ENCODE results near the gene SLC45A3. TPM values are rescaled to one million over a fixed set of nuclear protein-coding genes. Genes with fewer than 3 reads are reported as not detected.
"Not testable (repeated sequence)": the region's sequence is repeated elsewhere in the genome, so short reads cannot be mapped to it uniquely, and the experiment has no call there.

SLC45A3 gene, protein sequence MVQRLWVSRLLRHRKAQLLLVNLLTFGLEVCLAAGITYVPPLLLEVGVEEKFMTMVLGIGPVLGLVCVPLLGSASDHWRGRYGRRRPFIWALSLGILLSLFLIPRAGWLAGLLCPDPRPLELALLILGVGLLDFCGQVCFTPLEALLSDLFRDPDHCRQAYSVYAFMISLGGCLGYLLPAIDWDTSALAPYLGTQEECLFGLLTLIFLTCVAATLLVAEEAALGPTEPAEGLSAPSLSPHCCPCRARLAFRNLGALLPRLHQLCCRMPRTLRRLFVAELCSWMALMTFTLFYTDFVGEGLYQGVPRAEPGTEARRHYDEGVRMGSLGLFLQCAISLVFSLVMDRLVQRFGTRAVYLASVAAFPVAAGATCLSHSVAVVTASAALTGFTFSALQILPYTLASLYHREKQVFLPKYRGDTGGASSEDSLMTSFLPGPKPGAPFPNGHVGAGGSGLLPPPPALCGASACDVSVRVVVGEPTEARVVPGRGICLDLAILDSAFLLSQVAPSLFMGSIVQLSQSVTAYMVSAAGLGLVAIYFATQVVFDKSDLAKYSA
- 1.8 TPM for total RNA-seq
- long read RNA-seq, partial matches to known transcripts, result 2 of 4 reads
- long read RNA-seq, other reads (novel, unspliced or antisense), result 2 of 4 reads

DNA sequence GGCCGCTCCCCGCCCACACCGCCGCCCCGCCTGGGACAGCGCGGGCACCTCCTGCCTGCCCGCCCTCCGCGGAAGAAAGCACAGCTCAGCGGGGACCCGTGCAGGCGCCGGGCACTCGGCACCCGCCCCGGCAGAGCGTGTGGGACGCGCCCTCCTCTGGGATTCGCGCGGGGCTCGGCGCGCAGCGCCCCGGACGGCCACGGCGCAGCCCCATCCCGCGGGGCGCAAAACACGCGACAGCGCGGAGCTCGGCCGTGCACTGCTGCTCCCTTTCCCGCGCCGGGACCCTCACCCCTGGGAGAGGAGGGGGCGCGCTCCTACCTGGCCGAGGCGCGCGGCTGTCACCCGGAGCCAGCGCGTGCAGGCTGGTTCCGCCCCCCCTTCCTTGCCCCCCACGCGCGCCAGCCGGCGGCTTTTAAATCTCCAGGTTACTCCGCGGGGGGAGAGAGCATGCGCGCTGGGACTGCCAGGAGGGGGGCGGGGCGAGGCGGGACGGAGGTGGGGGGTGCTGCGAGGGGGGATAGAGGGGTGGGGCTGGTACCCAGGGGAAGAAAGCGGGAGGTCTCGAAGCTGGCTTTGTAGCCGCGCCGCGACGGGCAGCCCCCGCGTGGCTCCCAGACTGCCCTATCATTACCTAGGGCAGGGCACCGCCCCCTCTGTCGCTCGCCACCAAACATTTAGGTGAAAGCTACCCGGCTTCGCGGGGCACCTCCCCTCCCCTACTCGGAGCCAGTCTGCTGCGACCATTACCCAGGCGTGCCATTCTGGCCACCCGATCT lies at the start of gene SLC45A3:
Gene SLC45A3 (minus strand): TSS at position 437 of the 779 bp plus-strand sequence. CDS start 15,853 bp downstream, outside the sequence.
- intact Hi-C loops (cut with DNase I), result no loop called here
- no peak for DNase-seq (ENCODE audit: low spot score)

GRCh38 chr1:205726619-205727125 lies 46.4 kb upstream of the SLC45A3 start:
- DNase-seq (ENCODE audit: low spot score), result no peak
- intact Hi-C loops (cut with DNase I), result no loop called here

DNA sequence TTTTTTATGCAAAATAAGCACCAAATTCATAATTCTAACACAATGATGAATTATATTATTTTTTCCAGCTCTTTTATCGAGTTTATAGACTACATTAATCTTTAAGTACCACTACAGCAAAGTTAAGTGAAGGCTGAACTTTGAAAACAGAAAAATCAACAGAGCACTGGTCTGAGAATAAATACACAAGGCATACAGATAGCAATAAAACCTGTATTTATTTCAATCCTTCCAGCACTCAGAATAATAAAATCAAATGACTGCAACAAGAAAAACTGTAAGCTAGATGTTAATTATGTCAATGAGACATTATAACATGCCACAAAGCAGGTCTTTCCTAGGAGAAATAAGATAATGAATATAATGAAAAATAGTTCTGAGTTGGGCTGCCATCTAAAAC lies 45.2 kb upstream of the SLC45A3 start:
- no peak for DNase-seq (ENCODE audit: low spot score)
- intact Hi-C loops (cut with DNase I), result no loop called here

DNA sequence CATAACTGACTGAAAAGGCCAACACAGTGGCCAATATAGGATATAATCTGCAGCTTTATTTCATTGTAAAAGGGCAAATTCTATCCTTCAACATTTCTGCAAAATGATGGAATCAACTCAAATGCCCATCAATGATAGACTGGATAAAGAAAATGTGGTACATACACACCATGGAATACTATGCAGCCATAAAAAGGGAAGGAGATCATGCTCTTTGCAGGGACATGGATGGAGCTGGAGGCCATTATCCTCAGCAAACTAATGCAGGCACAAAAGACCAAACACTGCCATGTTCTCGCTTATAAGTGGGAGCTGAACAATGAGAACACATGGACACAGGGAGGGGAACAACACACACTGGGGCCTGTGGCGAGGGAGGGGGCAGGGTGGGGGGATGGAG lies 40.4 kb upstream of the SLC45A3 start:
- intact Hi-C loops (cut with DNase I); DNase-seq (ENCODE audit: low spot score): not testable (repeated sequence)

DNA sequence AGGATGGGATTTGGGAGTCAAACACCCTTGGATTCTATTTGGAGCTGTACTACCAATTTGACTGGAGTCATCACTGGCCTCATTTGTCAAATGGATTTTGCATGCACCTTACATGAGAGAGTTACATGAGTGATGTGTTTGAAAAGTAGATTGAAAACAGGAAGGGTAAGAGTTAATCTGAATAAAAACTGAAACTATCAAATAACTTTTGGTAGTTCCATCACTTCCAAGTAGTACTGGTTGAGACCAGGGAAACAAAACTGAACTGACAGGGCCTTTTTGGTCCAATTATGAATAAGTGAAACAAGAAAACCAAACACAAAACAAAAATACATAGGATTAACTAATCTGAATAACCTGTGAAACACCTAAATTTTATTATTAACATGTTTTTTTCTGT lies 39.5 kb upstream of the SLC45A3 start:
- intact Hi-C loops (cut with DNase I), result no loop called here
- no peak for DNase-seq (ENCODE audit: low spot score)

GRCh38 chr1:205719015-205719414 lies 38.7 kb upstream of the SLC45A3 start:
- DNase-seq (ENCODE audit: low spot score), result no peak
- intact Hi-C loops (cut with DNase I), result no loop called here

- intact Hi-C loops (cut with DNase I), result no loop called here
- no peak for DNase-seq (ENCODE audit: low spot score)
These were observed 36.2 kb upstream of the SLC45A3 start for GRCh38 chr1:205716371-205717132.

DNA sequence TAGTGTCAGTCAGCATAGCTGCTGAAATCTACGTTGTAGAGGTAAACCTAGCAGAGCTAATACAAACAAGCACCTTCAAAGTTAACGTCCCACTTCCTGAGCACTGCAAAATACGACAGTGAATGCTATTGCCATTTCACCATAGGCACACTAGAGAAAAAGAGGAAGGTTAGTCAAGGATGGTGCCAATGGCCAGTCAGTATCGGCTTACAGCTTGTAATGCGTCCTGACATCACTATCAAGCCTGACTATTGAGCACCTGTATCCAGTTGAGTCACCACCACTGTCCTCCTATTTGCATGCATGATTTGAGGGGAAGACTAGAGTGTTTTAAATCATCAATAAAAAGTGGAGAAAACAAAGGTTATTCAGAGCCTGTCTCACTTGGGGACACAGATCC lies 35.3 kb upstream of the SLC45A3 start:
- intact Hi-C loops (cut with DNase I), result no loop called here
- DNase-seq (ENCODE audit: low spot score), result no peak

DNA sequence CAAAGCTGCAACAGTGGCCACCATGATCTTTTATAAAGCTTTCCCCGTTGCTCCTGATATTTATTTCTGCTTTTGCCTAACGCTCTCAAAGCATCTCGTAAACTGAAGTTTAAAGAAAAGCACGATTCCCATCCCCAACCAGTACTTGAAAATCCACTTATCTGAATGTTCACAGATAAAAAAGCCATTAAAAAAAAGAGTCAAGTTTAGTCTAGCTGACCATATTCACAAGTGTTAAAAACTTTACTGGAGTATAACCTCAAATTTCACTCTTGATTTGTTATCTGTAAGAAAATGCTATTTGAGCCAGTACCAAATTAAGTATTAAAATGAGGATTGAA lies 34.6 kb upstream of the SLC45A3 start:
- DNase-seq (ENCODE audit: low spot score), result no peak
- intact Hi-C loops (cut with DNase I), result loop anchor here (5.0 kb wide), 2 partner anchors 123 to 188 kb away; no protein-coding TSS in a partner anchor

DNA sequence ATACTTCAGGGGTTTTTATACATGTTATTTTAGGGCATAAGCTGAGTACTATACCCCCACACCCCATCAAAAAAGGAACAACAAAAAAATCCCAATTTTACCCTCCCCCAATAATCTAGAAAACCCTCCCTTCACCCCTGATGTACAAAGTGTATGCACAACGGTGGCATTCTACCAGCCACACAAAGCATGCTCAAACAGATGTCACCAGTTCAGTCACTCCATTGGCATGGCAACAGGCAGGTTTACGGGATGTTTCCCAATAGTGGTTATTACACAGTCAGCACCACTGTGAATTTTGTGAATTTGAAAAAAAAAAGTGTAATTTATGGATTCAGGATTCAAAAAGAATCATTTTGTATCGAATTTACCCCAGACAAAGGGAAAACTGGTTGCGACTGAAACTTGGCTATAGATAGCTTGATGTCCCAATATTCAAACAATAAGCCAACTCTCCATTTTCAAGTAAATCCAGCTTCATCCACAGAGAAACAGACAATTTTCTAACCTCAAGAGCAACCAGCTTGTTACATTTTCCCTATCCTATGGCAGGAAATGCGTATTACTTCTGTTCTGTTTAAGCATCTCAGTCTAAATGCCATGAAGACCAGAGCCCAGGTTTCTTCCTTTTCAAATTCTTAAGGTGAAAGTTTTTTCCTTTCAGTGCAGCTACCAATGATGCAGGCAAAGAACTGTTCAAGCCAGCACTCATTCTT lies 34.0 kb upstream of the SLC45A3 start:
- DNase-seq (ENCODE audit: low spot score), result no peak
- intact Hi-C loops (cut with DNase I), result loop anchor here (5.0 kb wide), 2 partner anchors 122 to 187 kb away; no protein-coding TSS in a partner anchor

DNA sequence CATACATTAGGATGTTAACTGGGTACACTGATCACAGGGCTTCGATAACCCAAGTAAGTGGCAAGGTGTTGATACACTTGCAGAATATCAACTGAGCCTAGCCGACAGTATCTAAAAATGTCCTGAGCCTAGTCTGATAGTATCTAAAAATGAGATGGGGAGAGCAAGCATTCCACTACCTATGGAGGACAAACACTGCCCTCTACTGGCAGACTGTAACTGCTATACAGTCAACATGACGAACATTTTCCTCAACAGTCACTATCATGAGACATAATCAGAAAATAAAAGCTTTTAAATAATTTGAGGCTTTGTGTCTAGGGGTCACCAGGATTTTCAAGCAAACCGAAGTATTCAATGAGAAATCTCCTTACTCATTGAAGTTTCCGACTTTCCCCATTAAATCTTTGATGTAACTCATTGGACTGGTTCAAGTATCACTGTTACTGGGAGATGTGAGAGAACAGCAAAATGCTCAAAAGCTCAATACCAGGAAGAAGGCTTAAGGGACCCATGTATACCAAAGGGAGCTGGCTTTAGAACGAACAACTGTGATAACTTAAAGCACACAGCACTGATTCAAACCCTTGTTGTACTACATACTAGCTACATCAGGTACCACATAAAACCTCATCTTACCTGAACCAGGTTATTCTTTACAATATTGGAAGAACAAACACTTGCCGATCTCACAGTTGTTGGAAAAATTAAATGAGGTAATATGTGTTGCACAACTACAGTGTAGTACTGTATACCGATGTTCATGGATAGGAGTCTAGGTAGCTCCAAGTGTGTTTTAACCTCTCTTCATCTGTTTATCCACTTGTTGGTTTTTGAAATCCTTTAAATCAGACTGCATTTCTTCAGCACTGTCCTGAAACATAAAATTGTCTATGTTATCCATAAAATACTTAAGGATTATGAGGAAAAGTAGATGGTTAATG lies 31.1 kb upstream of the SLC45A3 start:
- DNase-seq (ENCODE audit: low spot score), result no peak
- intact Hi-C loops (cut with DNase I), result loop anchor here (2.0 to 5.0 kb wide), 3 partner anchors 53 to 184 kb away; no protein-coding TSS in a partner anchor

- intact Hi-C loops (cut with DNase I), result loop anchor here (2.0 to 5.0 kb wide), 3 partner anchors 52 to 183 kb away; no protein-coding TSS in a partner anchor
- DNase-seq (ENCODE audit: low spot score), result no peak
These were observed 30.1 kb upstream of the SLC45A3 start for GRCh38 chr1:205710201-205711062.

- intact Hi-C loops (cut with DNase I), result loop anchor here (2.0 to 5.0 kb wide), 3 partner anchors 51 to 182 kb away; no protein-coding TSS in a partner anchor
- DNase-seq (ENCODE audit: low spot score), result no peak
These were observed 29.3 kb upstream of the SLC45A3 start for GRCh38 chr1:205709640-205710039.

GRCh38 chr1:205709059-205709398 lies 28.7 kb upstream of the SLC45A3 start:
- no peak for DNase-seq (ENCODE audit: low spot score)
- intact Hi-C loops (cut with DNase I), result no loop called here

- intact Hi-C loops (cut with DNase I), result no loop called here
- no peak for DNase-seq (ENCODE audit: low spot score)
These were observed 26.5 kb upstream of the SLC45A3 start for GRCh38 chr1:205706601-205707502.

GRCh38 chr1:205704903-205705302 lies 24.6 kb upstream of the SLC45A3 start:
- intact Hi-C loops (cut with DNase I), result no loop called here
- DNase-seq (ENCODE audit: low spot score), result no peak
